K562 (cell line): ENCODE data around the gene ZNF467. TPM values are rescaled to one million over a fixed set of nuclear protein-coding genes. Genes with fewer than 3 reads are reported as not detected.

ENCODE experiments used
- ATAC-seq: fragments of 200-7000 bp; cut with Tn5 transposase; 3 replicates; pipeline ENCODE4 v1.9.1; 2020; ENCODE audit warnings: moderate library complexity
- BruUV-seq: library from RNA; stranded (reverse); fragments of 400-500 nt; replicated peaks from 2 replicates; lab custom pipeline; 2021; lab: Mats Ljungman, UMichigan
- CTCF ChIA-PET: fragments of 300-600 bp; formaldehyde crosslinking; extraction: SDS; loops from one replicate; lab custom pipeline; 2021; ENCODE audit warnings: low intra/inter-chr PET ratio; lab: Yijun Ruan, JAX
- POLR2A ChIA-PET: fragments of 300-600, 350-650 bp; sonication (Branson Sonifier 250); formaldehyde crosslinking; extraction: SDS; loops from one replicate; lab custom pipeline; 2021; ENCODE audit warnings: antibody characterized with exemption, inconsistent platforms; lab: Yijun Ruan, JAX
- DNase-seq, 4 experiments: peaks; one replicate each; pipeline versions ENCODE4 v3.0.0 to v3.0.0-alpha.2; 2011 to 2018; ENCODE audit warnings: low spot score in 3 of 4, mixed read lengths in 3 of 4; ENCODE audit errors: extremely low read depth in 1 of 4
- FAIRE-seq: peaks from 2 replicates; lab custom pipeline; 2011; peaks lifted over from hg19 to GRCh38; lab: Jason Lieb, UNC
- H2AFZ ChIP-seq: 2 replicates; pipeline ENCODE4 v1.6.0; 2011; ENCODE audit warnings: low read depth, low read length, control low read depth, inconsistent platforms
- H3K27ac ChIP-seq: fragments of 200-600 bp; 3 replicates; pipeline ENCODE4 v1.8.0; 2011; ENCODE audit warnings: low read depth, mild to moderate bottlenecking, control low read depth, inconsistent platforms, low read length, moderate library complexity, mixed read lengths; ENCODE audit errors: extremely low read depth
- H3K27me3 ChIP-seq, 2 experiments: fragments of 300-600 bp in 1 of 2; 2 replicates in 1 of 2; 3 replicates in 1 of 2; pipeline versions ENCODE4 v1.6.0 to v1.8.0; 2011; ENCODE audit warnings: inconsistent platforms in 2 of 2, low read length in 2 of 2, mild to moderate bottlenecking in 1 of 2, mixed read lengths in 1 of 2, moderate library complexity in 1 of 2; ENCODE audit not compliant: control insufficient read depth in 2 of 2, insufficient read depth in 2 of 2
- H3K36me3 ChIP-seq: fragments of 300-600 bp; 3 replicates; pipeline ENCODE4 v1.8.0; 2011; ENCODE audit warnings: mild to moderate bottlenecking, low read length, inconsistent platforms; ENCODE audit not compliant: control insufficient read depth, insufficient read depth
- H3K4me1 ChIP-seq, 2 experiments: fragments of 200-600 bp in 1 of 2; replicated peaks in 1 of 2; 2 replicates in 1 of 2; 3 replicates in 1 of 2; pipeline versions ENCODE4 v1.5.1 to v1.8.0; 2011; ENCODE audit warnings: inconsistent platforms in 2 of 2, low read length in 2 of 2, mild to moderate bottlenecking in 1 of 2, mixed read lengths in 1 of 2, moderate library complexity in 1 of 2; ENCODE audit not compliant: control insufficient read depth in 2 of 2, insufficient read depth in 2 of 2
- H3K4me2 ChIP-seq: 2 replicates; pipeline ENCODE4 v1.6.1; 2011; ENCODE audit warnings: low read length, control low read depth, inconsistent platforms, mixed read lengths; ENCODE audit not compliant: insufficient read depth
- H3K4me3 ChIP-seq: fragments of 200-600 bp; sonication (generic), shearing (Covaris generic); 2 replicates; pipeline ENCODE4 v1.5.1; 2016; ENCODE audit warnings: control low read depth, inconsistent platforms
- H3K79me2 ChIP-seq: fragments of 200-600 bp; 3 replicates; pipeline ENCODE4 v1.8.0; 2011; ENCODE audit warnings: low read length, inconsistent platforms; ENCODE audit not compliant: control insufficient read depth, insufficient read depth
- H3K9ac ChIP-seq, 2 experiments: 2 replicates each; pipeline versions ENCODE4 v1.6.0 to v1.6.1; 2011; ENCODE audit warnings: low read depth in 2 of 2, low read length in 2 of 2, control low read depth in 1 of 2, inconsistent platforms in 1 of 2, mild to moderate bottlenecking in 1 of 2, mixed read lengths in 1 of 2; ENCODE audit not compliant: insufficient read depth in 1 of 2
- H3K9me1 ChIP-seq: one replicate; pipeline ENCODE4 v1.6.0; 2011; ENCODE audit warnings: inconsistent platforms, mild to moderate bottlenecking, low read length, moderate library complexity; ENCODE audit not compliant: control insufficient read depth, insufficient read depth
- H3K9me3 ChIP-seq: replicated peaks from 2 replicates; pipeline ENCODE4 v1.5.1; 2011; ENCODE audit warnings: low read depth, low read length, inconsistent platforms; ENCODE audit not compliant: control insufficient read depth, insufficient read depth
- H4K20me1 ChIP-seq: replicated peaks from 2 replicates; pipeline ENCODE4 v1.6.1; 2011; ENCODE audit warnings: low read length, inconsistent platforms, mixed read lengths; ENCODE audit not compliant: control insufficient read depth, insufficient read depth
- EGR1 ChIP-seq: fragments of 450-650 bp; conservative IDR thresholded peaks from 2 replicates; pipeline ENCODE4 v1.6.1; 2017; ENCODE audit warnings: mild to moderate bottlenecking
- ETV6 ChIP-seq, 3 experiments: fragments of 150-350 bp in 1 of 3; sonication (generic) in 1 of 3; formaldehyde crosslinking in 1 of 3; IDR thresholded peaks; 2 replicates each; pipeline versions ENCODE4 v1.6.1 to v1.8.0; 2014 to 2022; ENCODE audit warnings: borderline replicate concordance in 2 of 3, low read depth in 2 of 3, antibody characterized with exemption in 1 of 3, low read length in 1 of 3, mild to moderate bottlenecking in 1 of 3, missing genetic modification reagents in 1 of 3
- HMG20A ChIP-seq: fragments of 450-650 bp; formaldehyde crosslinking; conservative IDR thresholded peaks from 2 replicates; pipeline ENCODE4 v1.4.0; 2020; ENCODE audit warnings: mild to moderate bottlenecking, mixed read lengths
- HMGN3 ChIP-seq: IDR thresholded peaks from 2 replicates; pipeline ENCODE4 v1.6.1; 2011; ENCODE audit warnings: borderline replicate concordance, low read depth, mild to moderate bottlenecking, mixed read lengths, low read length; ENCODE audit not compliant: insufficient read length; ENCODE audit errors: extremely low read depth
- KAT2B ChIP-seq: IDR thresholded peaks from one replicate; pipeline ENCODE4 v1.6.1; 2012; ENCODE audit warnings: low read depth, mild to moderate bottlenecking, control low read depth, inconsistent platforms, low read length, moderate library complexity
- KLF16 ChIP-seq: IDR thresholded peaks from 2 replicates; pipeline ENCODE4 v1.6.1; 2016; ENCODE audit warnings: antibody characterized with exemption
- MAFG ChIP-seq: fragments of 450-650 bp; conservative IDR thresholded peaks from 2 replicates; pipeline ENCODE4 v1.6.1; 2016; ENCODE audit warnings: missing genetic modification characterization, missing compliant biosample characterization
- POLR3G ChIP-seq: IDR thresholded peaks from 2 replicates; pipeline ENCODE4 v1.6.1; 2011; ENCODE audit not compliant: insufficient read length, insufficient replicate concordance; ENCODE audit errors: extremely low read depth
- TRIM24 ChIP-seq, 2 experiments: fragments of 450-650 bp; IDR thresholded peaks; 2 replicates each; pipeline ENCODE4 v1.6.1; 2016
- YY1 ChIP-seq, 3 experiments: IDR thresholded peaks; 2 replicates each; pipeline ENCODE4 v1.6.1; 2011; ENCODE audit warnings: low read length in 2 of 3, mild to moderate bottlenecking in 2 of 3, moderate library complexity in 2 of 3, borderline replicate concordance in 1 of 3, control low read depth in 1 of 3, low read depth in 1 of 3; ENCODE audit not compliant: insufficient read depth in 3 of 3, insufficient replicate concordance in 2 of 3, control insufficient read depth in 1 of 3, insufficient read length in 1 of 3; ENCODE audit errors: extremely low read depth in 1 of 3
- ZC3H4 ChIP-seq: sonication (generic); formaldehyde crosslinking; IDR thresholded peaks from 2 replicates; pipeline ENCODE4 v1.9.0; 2021; ENCODE audit warnings: missing genetic modification reagents, borderline replicate concordance
- ZFP36 ChIP-seq: fragments of 150-350 bp; IDR thresholded peaks from 2 replicates; pipeline ENCODE4 v1.6.1; 2018; ENCODE audit warnings: low read length, low read depth; ENCODE audit not compliant: partially characterized antibody
- ZNF263 ChIP-seq: sonication (generic); formaldehyde crosslinking; IDR thresholded peaks from 2 replicates; pipeline ENCODE4 v1.8.0; 2022; ENCODE audit warnings: mild to moderate bottlenecking, missing genetic modification reagents, borderline replicate concordance
- ZNF785 ChIP-seq: fragments of 250-450 bp; sonication (Bioruptor Pico); IDR thresholded peaks from 2 replicates; pipeline ENCODE4 v1.4.0; 2020; ENCODE audit warnings: mild to moderate bottlenecking
- WGBS: fragments of 100-300 bp; shearing (Covaris generic); methylation state at CpG from one replicate; pipeline ENCODE4 v1.1.6; 2016; ENCODE audit warnings: low coverage, mixed read lengths; ENCODE audit not compliant: insufficient coverage; ENCODE audit errors: missing lambda C conversion rate; 5-methylcytosine and 5-hydroxymethylcytosine counted together
- in situ Hi-C: fragments of 300-500 bp; cut with MboI; formaldehyde crosslinking; loops from 4 replicates; pipeline ENCODE4 v1.15.0; 2018; ENCODE audit warnings: inconsistent platforms, mixed read lengths
- intact Hi-C: fragments of 100-400 bp; cut with micrococcal nuclease; formaldehyde crosslinking; loops from 2 replicates; pipeline ENCODE4 v1.14.2; 2022
- polyA plus RNA-seq, 8 experiments: library from polyadenylated mRNA; depleted of rRNA in 4 of 8; stranded (reverse) in 5 of 8; unstranded in 3 of 8; fragments of >200 nt; fragmentation: Nextera tagmentation in 2 of 8; fragmentation: Illumina TruSeq in 1 of 8; extraction: Ambion mirVana in 2 of 8; extraction: Trizol in 1 of 8; gene quantifications; 2 replicates each; pipeline versions ENCODE4 v1.2.1 to v1.2.3, GENCODE V29; 2011 to 2014; ENCODE audit warnings: inconsistent platforms in 1 of 8, missing spikeins in 1 of 8
- total RNA-seq, 7 experiments: library from RNA; depleted of rRNA in 6 of 7; stranded (reverse); fragments of >200 nt in 6 of 7; fragmentation: Illumina TruSeq in 2 of 7; extraction: Trizol in 2 of 7; gene quantifications; 2 replicates each; pipeline versions ENCODE4 v1.2.1 to v1.2.3, GENCODE V29; 2011 to 2021; ENCODE audit warnings: low replicate concordance in 1 of 7
- TF ChIP-seq, protein P1 (sequence below): fragments of 250-450 bp; sonication (Bioruptor Pico); IDR thresholded peaks from 2 replicates; pipeline ENCODE4 v1.4.0; 2020
- TF ChIP-seq, protein P2 (sequence below): fragments of 250-450 bp; sonication (Bioruptor Pico); IDR thresholded peaks from 2 replicates; pipeline ENCODE4 v1.4.0; 2020; ENCODE audit warnings: mild to moderate bottlenecking, moderate library complexity, borderline replicate concordance

The ZNF467 gene
- total and polyA plus RNA-seq, 9 of the 15 experiments (the other 6 are each of a cell fraction or from before 2014, with no cell fraction given), result 0.32 to 14.2 (median 1.7) TPM

DNA sequence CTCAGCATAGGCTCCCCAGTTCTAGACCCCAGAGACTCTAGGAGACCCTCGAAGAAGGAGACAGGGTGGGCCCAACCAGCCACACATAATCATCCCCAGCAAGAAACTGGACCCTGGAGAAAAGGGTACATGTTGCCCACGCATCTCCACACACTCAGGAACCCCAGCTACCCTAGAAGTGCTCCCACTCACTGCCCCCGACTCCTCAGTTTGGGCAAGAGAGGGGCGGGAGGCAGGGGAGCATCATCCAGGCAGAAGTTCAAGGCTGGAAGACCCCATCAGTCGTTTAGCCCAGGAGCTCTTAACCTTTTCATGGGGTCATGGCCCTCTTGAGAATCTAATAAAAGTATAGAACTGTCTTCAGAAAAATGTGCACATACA, 1.8 kb upstream of the ZNF467 start:
- no peak for DNase-seq
- POLR2A ChIA-PET, result interaction anchor here (0.6 to 1.7 kb wide), 8 partner anchors 9 to 151 kb away, joined by 3 to 5 read pairs (median 4); no protein-coding TSS in a partner anchor
- CTCF ChIA-PET, result no interaction called here
- H3K27me3 ChIP-seq, result peaks cover 0 to 5% of the 10 kb centered on the region in 2 experiments; a peak in 2 of 5 replicates
- H3K9ac ChIP-seq, result peak overlapping the region in 1 of 2 experiments; percentile 33; a peak in 1 of 4 replicates
- no peaks in the 10 kb centered on the region for H3K9me3 ChIP-seq
- peaks cover 5% of the 10 kb centered on the region; the same call in 1 of the 3 replicates for H3K79me2 ChIP-seq
- in situ Hi-C loops, result no loop called here
- H3K36me3 ChIP-seq, result peaks cover 7% of the 10 kb centered on the region; the same call in 1 of the 3 replicates
- H3K4me1 ChIP-seq, result peaks cover 13 to 87% of the 10 kb centered on the region in 2 experiments
- TF ChIP-seq ZNF263 (peak; percentile 65), TRIM24 (IDR thresholded peaks at IDR 0.05) (no peak), KAT2B (no peak), EGR1 (peak; percentile 20; the same call in 1 of the 2 replicates), ZNF785 (CRISPR knock-in tag) (no peak), YY1 (IDR thresholded peaks at IDR 0.05; ENCODE audit: borderline replicate concordance in 1 of 3, control insufficient read depth in 1 of 3, extremely low read depth in 1 of 3, insufficient read depth in 3 of 3, insufficient read length in 1 of 3, insufficient replicate concordance in 2 of 3, low read depth in 1 of 3, low read length in 2 of 3) (no peak), POLR3G (no peak), ETV6 (IDR thresholded peaks at IDR 0.05; ENCODE audit: borderline replicate concordance in 1 of 2, low read depth in 2 of 2, low read length in 1 of 2) (no peak), ETV6 (CRISPR knock-in tag; IDR thresholded peaks at IDR 0.05; ENCODE audit: borderline replicate concordance) (no peak), HMG20A (no peak), ZC3H4 (CRISPR knock-in tag) (no peak), MAFG (tag) (no peak), KLF16 (no peak), ZFP36 (no peak), HMGN3 (no peak)
- TF ChIP-seq, protein P1, sequence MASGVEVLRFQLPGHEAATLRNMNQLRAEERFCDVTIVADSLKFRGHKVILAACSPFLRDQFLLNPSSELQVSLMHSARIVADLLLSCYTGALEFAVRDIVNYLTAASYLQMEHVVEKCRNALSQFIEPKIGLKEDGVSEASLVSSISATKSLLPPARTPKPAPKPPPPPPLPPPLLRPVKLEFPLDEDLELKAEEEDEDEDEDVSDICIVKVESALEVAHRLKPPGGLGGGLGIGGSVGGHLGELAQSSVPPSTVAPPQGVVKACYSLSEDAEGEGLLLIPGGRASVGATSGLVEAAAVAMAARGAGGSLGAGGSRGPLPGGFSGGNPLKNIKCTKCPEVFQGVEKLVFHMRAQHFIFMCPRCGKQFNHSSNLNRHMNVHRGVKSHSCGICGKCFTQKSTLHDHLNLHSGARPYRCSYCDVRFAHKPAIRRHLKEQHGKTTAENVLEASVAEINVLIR (CRISPR knock-in tag), result no peak
- TF ChIP-seq, protein P2, sequence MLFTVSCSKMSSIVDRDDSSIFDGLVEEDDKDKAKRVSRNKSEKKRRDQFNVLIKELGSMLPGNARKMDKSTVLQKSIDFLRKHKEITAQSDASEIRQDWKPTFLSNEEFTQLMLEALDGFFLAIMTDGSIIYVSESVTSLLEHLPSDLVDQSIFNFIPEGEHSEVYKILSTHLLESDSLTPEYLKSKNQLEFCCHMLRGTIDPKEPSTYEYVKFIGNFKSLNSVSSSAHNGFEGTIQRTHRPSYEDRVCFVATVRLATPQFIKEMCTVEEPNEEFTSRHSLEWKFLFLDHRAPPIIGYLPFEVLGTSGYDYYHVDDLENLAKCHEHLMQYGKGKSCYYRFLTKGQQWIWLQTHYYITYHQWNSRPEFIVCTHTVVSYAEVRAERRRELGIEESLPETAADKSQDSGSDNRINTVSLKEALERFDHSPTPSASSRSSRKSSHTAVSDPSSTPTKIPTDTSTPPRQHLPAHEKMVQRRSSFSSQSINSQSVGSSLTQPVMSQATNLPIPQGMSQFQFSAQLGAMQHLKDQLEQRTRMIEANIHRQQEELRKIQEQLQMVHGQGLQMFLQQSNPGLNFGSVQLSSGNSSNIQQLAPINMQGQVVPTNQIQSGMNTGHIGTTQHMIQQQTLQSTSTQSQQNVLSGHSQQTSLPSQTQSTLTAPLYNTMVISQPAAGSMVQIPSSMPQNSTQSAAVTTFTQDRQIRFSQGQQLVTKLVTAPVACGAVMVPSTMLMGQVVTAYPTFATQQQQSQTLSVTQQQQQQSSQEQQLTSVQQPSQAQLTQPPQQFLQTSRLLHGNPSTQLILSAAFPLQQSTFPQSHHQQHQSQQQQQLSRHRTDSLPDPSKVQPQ (CRISPR knock-in tag), result no peak
- BruUV-seq, result no TSS peak
- no peak overlapping the region for H3K27ac ChIP-seq
- no peak overlapping the region for H3K4me2 ChIP-seq
- H3K9me1 ChIP-seq, result no peaks in the 10 kb centered on the region
- no peak for ATAC-seq
- H2AFZ ChIP-seq, result no peak overlapping the region
- peaks cover 5% of the 10 kb centered on the region; the same call in 1 of the 2 replicates for H4K20me1 ChIP-seq
- FAIRE-seq, result no peak
- H3K4me3 ChIP-seq, result no peak overlapping the region
- intact Hi-C loops, result no loop called here
- 51% methylated on average over 5 of the region's 5 CpGs for WGBS
